GM12892 (cell line): Measurements from ENCODE around the gene SCFD2.

Experiments used
- POLR2A ChIP-seq: IDR thresholded peaks from 2 replicates; pipeline ENCODE4 v1.6.1; 2011; ENCODE audit warnings: low read depth, low read length, control low read depth
- POLR2AphosphoS5 ChIP-seq: IDR thresholded peaks from 2 replicates; pipeline ENCODE4 v1.6.1; 2011; ENCODE audit warnings: low read depth, low read length, control low read depth
- TAF1 ChIP-seq: IDR thresholded peaks from 2 replicates; pipeline ENCODE4 v1.6.1; 2011; ENCODE audit warnings: low read depth, mild to moderate bottlenecking, control low read depth, low read length, borderline replicate concordance

DNA sequence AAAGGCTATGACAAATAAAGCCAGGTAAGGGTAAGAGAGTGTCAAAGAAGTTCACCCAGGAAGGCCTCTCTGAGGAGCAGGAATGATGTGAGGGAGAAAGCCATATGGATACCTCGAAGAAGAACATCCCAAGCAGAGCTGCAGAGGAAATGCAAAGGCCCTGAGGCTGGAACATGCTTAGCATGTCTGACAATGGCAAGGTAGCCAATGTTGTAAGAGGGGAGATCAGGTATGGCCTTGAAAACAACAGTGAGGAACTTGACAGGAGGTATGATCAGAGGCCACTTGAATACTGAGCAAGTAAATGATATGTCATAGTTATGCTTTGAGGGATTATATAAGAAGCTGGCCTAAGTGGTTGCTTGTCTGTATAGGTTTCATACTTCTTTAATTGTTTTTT, 3.8 kb downstream of the SCFD2 start:
- TF ChIP-seq POLR2A, result no peak
- TF ChIP-seq TAF1, result no peak
- TF ChIP-seq POLR2AphosphoS5, result no peak
